Ishikawa (cell line): ENCODE results near the gene RAPGEF2.
A peak's percentile ranks its signal among the peaks of the same experiment; 100 is the strongest.

Experiments used
- CEBPB ChIP-seq: IDR thresholded peaks from 2 replicates; pipeline ENCODE4 v1.6.1; 2012
- CREB1 ChIP-seq: IDR thresholded peaks from 2 replicates; pipeline ENCODE4 v1.6.1; 2012; ENCODE audit warnings: low read depth
- EGR1 ChIP-seq: IDR thresholded peaks from 2 replicates; pipeline ENCODE4 v1.6.1; 2012
- EP300 ChIP-seq: IDR thresholded peaks from 2 replicates; pipeline ENCODE4 v1.6.1; 2012; ENCODE audit warnings: borderline replicate concordance
- FOXM1 ChIP-seq: IDR thresholded peaks from 2 replicates; pipeline ENCODE4 v1.6.1; 2012; ENCODE audit warnings: low read depth, borderline replicate concordance
- NFIC ChIP-seq: IDR thresholded peaks from 2 replicates; pipeline ENCODE4 v1.6.1; 2012
- RAD21 ChIP-seq: IDR thresholded peaks from 2 replicates; pipeline ENCODE4 v1.6.1; 2012; ENCODE audit warnings: low read depth
- TAF1 ChIP-seq: IDR thresholded peaks from 2 replicates; pipeline ENCODE4 v1.6.1; 2012; ENCODE audit warnings: low read depth, mild to moderate bottlenecking
- TCF12 ChIP-seq: IDR thresholded peaks from 2 replicates; pipeline ENCODE4 v1.6.1; 2012; ENCODE audit warnings: low read depth
- TEAD4 ChIP-seq: IDR thresholded peaks from 2 replicates; pipeline ENCODE4 v1.6.1; 2012
- YY1 ChIP-seq: IDR thresholded peaks from 2 replicates; pipeline ENCODE4 v1.6.1; 2012; ENCODE audit warnings: low read depth
- ZBTB7A ChIP-seq: IDR thresholded peaks from 2 replicates; pipeline ENCODE4 v1.6.1; 2012; ENCODE audit warnings: low read depth
- TF ChIP-seq, protein P1 (sequence below): IDR thresholded peaks from 2 replicates; pipeline ENCODE4 v1.6.1; 2012; ENCODE audit warnings: low read depth, mild to moderate bottlenecking
- TF ChIP-seq, protein P2 (sequence below): IDR thresholded peaks from 2 replicates; pipeline ENCODE4 v1.6.1; 2012
- TF ChIP-seq, protein P3 (sequence below): IDR thresholded peaks from 2 replicates; pipeline ENCODE4 v1.6.1; 2012

The RAPGEF2 gene

GRCh38 chr4:159175085-159175988 lies 72.5 kb downstream of the RAPGEF2 start:
- TF ChIP-seq CREB1 (no peak), EGR1 (no peak), CEBPB (peak; percentile 84), NFIC (no peak), YY1 (no peak), TAF1 (no peak), RAD21 (peak; percentile 94), ZBTB7A (no peak), FOXM1 (no peak), EP300 (peak; percentile 52; the same call in 1 of the 2 replicates), TCF12 (peak; percentile 4; the same call in 1 of the 2 replicates), TEAD4 (peak; percentile 23; the same call in 1 of the 2 replicates)
- TF ChIP-seq, protein P1, sequence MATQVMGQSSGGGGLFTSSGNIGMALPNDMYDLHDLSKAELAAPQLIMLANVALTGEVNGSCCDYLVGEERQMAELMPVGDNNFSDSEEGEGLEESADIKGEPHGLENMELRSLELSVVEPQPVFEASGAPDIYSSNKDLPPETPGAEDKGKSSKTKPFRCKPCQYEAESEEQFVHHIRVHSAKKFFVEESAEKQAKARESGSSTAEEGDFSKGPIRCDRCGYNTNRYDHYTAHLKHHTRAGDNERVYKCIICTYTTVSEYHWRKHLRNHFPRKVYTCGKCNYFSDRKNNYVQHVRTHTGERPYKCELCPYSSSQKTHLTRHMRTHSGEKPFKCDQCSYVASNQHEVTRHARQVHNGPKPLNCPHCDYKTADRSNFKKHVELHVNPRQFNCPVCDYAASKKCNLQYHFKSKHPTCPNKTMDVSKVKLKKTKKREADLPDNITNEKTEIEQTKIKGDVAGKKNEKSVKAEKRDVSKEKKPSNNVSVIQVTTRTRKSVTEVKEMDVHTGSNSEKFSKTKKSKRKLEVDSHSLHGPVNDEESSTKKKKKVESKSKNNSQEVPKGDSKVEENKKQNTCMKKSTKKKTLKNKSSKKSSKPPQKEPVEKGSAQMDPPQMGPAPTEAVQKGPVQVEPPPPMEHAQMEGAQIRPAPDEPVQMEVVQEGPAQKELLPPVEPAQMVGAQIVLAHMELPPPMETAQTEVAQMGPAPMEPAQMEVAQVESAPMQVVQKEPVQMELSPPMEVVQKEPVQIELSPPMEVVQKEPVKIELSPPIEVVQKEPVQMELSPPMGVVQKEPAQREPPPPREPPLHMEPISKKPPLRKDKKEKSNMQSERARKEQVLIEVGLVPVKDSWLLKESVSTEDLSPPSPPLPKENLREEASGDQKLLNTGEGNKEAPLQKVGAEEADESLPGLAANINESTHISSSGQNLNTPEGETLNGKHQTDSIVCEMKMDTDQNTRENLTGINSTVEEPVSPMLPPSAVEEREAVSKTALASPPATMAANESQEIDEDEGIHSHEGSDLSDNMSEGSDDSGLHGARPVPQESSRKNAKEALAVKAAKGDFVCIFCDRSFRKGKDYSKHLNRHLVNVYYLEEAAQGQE = no peak
- TF ChIP-seq, protein P2, sequence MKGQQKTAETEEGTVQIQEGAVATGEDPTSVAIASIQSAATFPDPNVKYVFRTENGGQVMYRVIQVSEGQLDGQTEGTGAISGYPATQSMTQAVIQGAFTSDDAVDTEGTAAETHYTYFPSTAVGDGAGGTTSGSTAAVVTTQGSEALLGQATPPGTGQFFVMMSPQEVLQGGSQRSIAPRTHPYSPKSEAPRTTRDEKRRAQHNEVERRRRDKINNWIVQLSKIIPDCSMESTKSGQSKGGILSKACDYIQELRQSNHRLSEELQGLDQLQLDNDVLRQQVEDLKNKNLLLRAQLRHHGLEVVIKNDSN = no peak
- TF ChIP-seq, protein P3, sequence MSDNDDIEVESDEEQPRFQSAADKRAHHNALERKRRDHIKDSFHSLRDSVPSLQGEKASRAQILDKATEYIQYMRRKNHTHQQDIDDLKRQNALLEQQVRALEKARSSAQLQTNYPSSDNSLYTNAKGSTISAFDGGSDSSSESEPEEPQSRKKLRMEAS = no peak; the same call in 1 of the 2 replicates

GRCh38 chr4:159175989-159176375 lies 73.1 kb downstream of the RAPGEF2 start:
- TF ChIP-seq TEAD4 = no peak
- TF ChIP-seq, protein P1 = no peak
- no peak for TF ChIP-seq TCF12
- TF ChIP-seq CEBPB = no peak
- TF ChIP-seq, protein P2 = no peak
- TF ChIP-seq, protein P3 = no peak
- no peak for TF ChIP-seq FOXM1
- TF ChIP-seq CREB1 = no peak
- no peak for TF ChIP-seq ZBTB7A
- no peak for TF ChIP-seq TAF1
- no peak for TF ChIP-seq NFIC
- TF ChIP-seq EGR1 = no peak
- no peak for TF ChIP-seq EP300
- TF ChIP-seq YY1 = no peak
- TF ChIP-seq RAD21 = no peak

DNA sequence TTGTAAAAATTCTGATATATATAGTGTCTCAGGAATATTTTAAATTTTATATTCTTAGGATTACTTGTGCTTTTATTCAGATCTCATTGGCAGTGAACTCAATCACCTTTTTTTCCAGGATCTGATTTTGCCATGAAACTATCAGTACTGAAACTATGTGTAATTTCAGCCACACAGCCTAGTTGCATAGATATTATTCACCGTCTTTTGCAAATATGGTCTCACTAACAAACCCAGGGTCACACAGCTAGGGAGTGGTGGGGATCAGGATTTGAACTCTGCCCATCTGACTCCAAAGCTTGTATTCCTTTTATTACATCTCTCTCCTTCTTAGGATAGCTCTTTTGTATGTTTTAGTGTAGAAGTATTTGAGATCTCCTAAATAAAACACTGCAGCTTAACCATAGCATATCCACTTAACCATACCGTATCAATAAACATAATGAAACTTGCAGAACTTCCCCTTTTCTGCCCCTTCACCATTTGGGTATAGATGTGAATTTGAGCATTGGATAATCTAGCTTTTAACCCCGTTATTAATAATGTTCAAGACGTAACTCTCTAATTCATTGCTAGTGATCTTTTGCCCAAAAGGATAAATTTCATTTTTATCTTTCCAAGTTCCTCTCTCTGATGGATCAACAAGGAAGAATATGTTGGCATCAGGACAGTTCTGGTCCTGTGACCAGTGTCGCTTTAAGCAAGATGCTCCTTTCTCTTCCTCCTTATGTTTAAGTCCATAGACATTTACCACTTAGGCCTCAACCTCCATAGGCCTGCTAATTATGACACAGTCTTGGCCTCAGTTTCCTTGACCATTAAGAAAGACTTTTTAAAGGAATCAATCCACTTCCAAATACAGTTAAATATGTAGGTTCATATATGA lies 74.6 kb downstream of the RAPGEF2 start:
- TF ChIP-seq NFIC (no peak), ZBTB7A (no peak), EGR1 (no peak), EP300 (no peak), FOXM1 (no peak), TEAD4 (no peak), CREB1 (no peak), TCF12 (no peak)
- TF ChIP-seq, protein P1 = no peak
- TF ChIP-seq, protein P3 = no peak
